Measurements from ENCODE around the gene PTX4. TPM values are rescaled to one million over a fixed set of nuclear protein-coding genes. Genes with fewer than 3 reads are reported as not detected.
"Not testable (repeated sequence)": the region's sequence is repeated elsewhere in the genome, so short reads cannot be mapped to it uniquely, and the experiment has no call there.

Gene PTX4
- total RNA-seq, 1 experiment from 2014 or later: 0.15 TPM

DNA sequence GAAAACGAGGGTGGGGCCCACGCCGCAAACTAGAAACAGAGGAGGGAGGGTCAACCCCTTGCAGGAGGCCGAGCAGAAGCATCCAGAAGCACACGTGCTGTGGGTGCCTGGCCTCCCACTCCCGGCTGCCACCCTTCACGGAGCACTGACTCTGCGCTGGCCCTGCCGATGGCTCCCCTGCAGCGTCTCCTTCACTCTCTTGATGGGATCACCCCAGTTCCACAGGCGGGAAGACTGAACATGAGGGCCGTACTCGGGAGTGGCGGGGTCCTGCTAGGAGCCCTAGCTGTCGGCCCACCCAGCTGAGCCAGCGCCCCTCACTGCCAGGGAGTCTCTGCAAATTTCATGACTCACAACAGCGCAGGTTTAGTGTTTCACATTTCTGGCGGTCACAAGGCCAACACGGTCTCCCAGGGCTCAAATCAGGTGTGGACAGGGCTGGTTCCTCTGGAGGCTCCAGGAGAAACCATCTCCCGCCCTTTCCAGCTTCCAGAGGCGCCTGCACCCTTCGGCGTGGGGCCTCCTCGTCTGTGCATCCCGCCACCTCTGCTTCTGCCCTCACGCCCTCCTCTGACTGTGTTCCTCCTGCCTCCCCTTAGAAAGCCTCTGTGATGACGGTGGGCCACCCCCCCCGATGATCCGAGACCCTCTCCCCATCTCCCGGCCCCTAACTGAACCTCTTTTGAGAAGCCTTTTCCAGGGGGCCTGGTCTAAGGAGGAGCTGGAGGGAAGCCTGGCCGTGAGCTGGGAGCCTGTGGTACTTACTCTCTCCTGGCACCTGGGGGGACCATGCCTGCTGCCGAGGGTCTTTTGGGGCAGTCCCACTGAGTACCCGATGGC is 2.0 kb downstream of the PTX4 start:
- no peak for DNase-seq (ENCODE audit: low spot score)

DNA sequence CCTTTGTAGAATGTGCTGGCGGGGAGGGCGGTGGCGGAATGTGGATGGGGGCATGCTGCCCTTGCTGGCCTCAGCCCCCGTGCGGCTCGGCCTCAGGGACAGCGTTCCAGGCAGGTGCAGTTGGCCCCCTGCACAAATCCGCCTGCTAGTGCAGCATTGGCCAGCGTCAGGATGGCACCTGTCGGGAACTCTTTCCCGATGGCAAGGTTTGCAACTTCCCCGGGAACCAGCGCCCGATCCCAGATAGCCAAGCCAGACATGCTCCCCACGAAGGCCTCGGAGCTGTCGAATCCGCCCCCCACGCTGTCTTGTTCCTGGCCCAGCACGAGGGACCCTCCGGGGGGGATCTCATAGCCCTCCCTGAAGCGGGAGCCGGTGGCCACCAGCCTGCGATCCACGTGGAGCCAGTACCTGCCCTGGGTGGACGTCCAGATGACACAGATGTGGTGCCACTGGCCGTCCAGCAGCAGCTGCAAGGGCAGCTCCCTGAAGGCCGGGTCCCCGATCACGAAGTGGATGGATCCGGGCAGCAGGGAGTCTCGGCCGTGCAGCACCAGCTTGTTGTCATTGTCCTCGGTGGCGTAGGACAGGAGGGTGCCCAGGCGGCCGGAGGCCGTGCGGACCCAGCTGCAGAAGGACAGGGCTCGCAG is 2.8 kb downstream of the PTX4 start:
- no peak for DNase-seq (ENCODE audit: low spot score)

DNA sequence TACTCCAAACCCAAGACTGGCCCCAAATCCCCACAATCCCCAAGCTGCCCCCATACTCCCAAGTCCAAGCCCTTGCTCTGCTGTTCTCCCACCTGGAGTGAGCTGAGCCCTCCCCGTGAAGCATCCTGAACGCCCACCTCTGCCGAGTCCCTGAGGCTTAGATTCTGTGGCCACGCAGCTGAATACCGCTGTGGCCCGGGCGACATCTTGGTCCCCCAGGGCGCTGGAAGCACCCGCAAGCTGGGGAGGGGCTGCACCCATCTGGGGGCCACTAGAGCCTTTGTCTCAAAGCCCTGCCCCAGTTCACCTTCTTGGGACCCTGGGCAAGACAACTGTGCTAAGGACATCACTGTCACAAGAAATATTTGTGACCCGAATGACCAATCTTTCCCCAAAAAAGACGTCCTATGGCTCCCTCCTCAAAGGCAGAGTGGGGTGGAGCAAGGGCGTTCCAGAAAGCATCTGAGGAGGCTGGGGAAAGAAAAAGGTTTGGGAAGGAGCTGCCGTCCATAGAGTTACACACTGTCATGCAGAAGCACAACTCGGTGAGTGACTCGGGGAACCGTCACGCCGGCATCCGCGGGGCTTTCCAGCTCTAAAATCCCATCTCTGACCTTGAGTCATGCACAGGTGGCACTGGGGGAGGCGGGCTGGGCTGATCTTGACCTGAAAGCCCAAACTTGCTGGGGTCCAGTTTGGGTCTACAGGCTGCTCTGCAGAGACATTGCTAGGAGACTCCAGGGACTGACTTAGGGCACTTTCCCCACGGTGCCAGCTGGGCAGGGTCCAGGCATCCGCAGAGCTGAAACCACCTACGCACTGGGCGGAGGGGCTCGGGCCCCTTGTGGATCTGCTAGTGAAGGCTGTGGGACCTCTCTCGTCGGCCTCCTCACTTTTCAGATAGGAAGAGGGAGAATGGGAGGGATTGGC is 6.6 kb downstream of the PTX4 start:
- DNase-seq (ENCODE audit: low spot score): no peak

DNA sequence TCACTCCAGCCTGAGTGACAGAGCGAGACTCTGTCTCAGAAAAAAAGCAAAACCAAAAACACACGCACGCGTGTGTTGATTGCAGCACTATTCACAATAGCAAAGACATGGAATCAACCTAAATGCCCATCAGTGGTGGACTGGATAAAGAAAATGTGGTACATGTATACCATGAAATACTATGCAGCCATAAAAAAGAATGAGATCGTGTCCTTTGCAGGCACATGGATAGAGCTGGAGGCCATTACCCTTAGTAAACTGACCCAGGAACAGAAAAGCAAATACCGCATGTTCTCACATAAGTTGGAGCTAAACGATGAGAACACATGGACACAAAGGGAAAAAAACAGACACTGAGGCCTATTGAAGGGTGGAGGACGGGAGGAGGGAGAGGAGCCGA is 9.8 kb downstream of the PTX4 start:
- not testable (repeated sequence) for DNase-seq (ENCODE audit: low spot score)

DNA sequence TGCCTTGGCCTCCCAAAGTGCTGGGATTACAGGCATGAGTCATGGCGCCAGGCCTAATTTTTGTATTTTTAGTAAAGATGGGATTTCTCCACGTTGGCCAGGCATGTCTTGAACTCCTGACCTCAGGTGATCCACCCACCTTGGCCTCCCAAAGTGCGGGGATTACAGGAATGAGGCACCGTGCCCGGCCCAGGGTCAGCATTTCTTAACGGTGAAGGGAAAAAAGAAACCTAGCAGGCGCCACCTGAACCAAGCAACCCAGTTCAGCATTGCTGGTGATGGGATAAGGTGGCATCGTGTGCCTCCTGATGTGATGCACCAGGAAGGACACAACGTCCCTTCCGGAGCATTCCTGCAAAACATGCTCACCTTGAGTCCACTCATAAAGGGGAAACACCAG is 11.7 kb downstream of the PTX4 start:
- DNase-seq (ENCODE audit: low spot score): no peak

DNA sequence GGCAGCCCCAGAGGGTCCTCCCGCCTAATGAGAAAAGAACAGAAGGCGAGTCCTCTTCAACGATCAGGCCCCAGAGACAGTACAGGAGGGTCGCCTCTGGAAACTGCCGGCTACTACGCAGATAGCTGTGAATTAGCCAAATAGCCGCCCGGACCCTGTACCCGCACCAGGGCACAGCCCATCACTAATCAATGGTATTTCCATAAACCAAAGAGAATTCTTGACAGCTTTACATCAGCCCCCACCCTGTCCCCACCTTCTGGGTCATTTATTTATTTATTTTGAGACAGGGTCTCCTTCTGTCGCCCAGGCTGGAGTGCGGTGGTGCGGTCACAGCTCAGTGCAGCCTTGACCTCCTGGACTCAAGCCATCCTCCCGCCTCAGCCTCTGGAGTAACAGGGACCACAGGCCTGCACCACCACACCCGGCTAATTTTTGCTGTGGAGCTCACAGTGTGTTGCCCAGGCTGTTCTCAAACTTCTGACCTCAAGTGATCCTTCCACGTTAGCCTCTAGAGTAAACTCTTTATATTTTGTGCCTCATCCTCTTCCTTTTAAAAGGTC is 13.1 kb downstream of the PTX4 start:
- DNase-seq (ENCODE audit: low spot score): no peak

DNA sequence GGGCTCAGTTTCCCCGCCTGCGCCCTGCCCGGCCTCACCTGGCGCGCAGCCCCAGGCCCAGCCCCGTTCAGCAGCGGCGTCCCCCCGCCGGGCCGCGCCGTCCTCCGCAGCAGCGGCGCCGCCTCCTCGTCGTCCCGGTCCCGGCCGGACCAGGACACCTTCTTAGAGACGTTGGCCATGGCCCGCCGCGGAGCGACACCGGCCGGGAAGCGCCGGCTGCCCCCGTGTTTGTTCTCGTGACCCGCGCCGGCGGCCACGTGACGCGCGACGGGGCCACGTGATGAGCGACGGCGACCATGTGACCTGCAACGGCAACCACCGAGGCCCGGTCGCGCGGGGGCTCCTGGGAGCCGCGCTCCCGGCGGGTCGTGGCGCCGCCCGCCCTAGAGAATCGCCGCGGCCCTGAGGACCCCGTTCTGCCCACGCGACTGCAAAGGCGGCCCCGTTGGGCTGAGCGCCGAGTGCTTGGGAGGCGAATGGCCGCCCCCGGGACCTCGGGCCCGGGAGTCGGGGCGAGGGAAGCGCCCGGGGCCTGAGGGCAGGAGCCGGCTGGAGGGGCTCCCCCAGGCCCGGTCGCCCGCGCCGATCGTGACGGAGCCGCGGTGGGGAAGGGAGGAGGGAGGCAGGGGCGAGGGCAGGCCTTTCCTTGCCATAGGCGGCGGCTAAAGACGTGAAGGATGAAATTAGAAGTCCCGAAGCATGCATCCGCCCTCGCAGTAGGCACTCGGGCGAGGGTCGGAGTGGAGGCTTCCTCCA is 13.8 kb downstream of the PTX4 start, which contains the start of gene CLCN7:
Gene CLCN7, minus strand, starts transcription at position 233 of the 756 bp plus-strand sequence. Its CDS starts 54 bp downstream, at position 179.
- DNase-seq (ENCODE audit: low spot score): peak; percentile 76

DNA sequence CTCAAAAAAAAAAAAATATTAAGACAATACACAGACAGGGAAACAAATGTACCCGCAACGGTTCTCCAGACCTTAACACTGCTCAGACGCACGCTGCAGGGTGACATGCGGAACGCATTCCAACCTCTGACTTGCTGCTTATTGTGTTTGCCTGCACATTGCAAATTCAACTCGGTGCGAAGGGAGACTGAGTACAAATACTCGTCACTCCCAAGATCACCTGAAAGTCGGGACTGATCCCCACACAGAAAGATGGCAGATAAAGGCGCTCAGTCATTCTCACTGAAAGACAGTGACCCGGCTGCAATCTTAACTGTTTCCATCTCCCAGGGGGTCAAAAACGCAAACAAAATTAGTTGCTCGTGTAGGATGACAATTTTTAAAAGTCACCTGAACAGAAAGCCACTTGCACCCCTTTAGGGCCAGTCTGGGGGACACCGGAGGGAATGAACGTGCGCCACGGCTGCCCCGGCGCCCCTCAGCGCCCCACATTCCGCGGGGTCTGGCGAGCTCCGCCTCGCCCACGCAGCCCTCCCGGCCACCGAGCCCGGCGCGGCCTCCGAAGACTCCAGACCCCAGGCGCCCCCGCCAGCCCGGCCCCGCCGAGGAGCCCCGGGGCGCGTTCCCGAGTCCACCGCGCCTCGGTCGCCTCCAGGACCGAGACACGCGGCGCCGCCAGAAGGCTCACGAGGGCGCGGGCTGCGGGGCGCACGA is 14.5 kb downstream of the PTX4 start:
- DNase-seq (ENCODE audit: low spot score): no peak

DNA sequence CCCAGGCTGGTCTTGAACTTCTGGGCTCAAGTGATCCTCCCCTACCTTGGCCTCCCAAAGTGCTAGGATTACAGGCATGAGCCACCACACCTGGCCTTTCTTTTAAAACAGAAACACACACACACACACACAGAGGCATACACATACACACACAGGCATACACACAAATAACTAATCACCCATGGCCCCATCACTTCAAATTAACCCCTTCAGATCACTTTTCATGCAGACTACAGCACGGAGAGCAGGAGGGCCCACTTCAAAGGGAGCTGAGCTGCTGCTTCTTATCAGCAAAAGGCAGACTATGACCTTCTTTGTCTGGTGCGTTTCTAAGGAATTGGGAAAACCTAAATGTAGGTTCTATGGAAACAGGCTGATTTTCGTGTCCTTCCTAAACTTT is 15.8 kb downstream of the PTX4 start:
- DNase-seq (ENCODE audit: low spot score): no peak

DNA sequence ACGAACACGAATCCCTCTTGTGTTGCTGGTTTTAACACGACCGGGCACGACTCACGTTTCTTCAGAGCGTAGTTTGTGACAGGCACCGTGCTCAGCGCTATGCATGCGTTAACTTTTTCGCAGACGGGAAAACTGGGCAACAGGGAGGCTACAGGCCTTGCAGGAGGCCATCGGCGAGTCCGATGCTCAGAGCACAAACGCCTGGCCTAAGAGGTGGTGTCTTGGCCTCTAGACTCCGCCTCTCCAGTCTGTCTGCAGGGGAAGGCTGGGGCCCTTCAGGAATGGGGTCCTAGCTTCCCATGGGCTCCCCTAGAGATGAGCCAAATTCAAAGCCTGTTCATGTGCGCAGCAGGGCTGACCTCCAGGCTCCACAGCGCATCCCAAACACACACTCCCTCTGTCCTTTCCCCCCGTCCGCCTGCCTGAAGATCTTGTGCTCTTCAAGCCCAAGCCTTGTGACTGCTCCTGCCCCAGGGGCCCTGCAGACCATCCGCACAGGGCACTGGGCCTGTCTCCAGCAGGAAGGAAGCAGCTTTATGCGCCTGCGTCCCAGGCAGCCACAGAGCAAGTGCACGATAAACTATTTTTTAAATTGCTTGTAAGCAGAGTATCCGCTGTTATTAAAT is 17.1 kb downstream of the PTX4 start:
- no peak for DNase-seq (ENCODE audit: low spot score)

DNA sequence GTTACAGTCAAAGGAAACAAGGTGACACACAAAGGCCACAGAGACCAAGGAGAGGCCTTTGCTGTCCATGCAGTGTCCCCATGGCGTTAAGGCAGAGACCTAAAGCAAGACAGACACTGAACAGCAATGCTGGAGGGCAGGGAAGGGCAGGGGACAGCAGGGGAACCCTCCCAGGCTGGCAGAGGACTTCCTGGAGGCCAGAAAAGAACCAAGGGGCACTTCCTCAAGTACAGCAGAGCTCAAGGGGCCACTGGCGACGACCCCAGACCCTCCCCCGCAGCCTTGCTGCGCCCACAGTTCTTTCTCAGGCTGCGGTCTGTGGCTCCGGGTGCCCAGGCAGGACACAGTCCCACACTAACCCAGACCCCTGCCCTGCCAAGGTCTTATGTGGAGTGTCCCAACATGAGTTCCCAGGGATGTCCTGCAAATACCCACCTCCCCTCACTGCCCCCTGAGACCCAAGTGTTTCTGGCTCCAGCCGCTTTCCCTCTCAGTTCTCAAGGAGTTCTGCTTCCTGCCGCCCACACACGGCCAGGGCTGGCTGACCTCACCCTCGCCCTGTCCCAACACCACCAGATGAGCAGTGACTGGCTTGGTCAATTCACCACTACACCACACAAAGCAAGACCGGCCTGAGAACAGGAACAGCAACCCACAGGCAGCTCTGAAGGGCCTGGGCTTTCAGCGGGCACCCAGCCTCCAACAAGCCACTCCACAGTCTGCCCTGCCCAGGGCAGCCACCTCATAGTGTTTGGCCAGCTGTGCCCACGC is 18.1 kb downstream of the PTX4 start:
- no peak for DNase-seq (ENCODE audit: low spot score)

DNA sequence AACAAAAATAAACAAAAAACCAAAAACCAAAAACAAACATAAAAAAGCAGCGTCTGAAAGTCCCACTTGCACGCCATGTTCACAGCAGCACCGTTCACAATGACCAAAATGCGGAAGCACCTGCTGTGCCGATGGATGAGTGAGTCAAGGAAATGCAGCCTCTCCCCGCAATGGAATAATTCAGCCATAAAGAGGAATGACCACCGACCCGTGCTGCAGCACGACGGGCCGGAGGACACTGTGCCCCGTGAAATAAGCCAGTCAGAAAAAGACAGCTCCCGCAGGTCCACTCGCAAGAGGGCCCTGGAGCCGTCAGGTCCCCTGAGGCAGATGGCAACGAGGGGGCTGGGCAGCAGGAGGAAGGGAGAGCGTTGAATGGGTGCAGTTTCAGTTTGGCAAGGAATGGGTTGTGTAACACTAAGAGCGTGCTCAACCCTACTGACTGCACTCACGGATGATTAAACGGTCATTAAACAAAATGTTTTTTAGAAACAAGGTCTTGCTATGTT is 19.0 kb downstream of the PTX4 start:
- no peak for DNase-seq (ENCODE audit: low spot score)

DNA sequence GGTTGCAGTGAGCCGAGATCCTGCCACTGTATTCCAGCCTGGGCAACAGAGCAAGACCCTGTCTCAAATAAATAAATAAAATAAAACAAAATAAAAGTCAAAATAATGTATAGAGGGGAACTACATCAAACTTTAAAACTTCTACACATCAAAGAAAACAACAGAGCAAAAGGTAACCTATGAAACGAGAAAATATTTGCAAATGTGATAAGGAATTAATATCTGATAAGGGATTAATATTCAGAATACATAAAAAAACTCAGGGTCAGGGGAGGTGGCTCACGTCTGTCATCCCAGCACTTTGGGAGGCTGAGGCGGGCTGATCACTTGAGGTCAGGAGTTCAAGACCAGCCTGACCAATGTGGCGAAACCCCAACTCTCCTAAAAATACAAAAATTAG is 19.6 kb downstream of the PTX4 start:
- DNase-seq (ENCODE audit: low spot score): not testable (repeated sequence)

DNA sequence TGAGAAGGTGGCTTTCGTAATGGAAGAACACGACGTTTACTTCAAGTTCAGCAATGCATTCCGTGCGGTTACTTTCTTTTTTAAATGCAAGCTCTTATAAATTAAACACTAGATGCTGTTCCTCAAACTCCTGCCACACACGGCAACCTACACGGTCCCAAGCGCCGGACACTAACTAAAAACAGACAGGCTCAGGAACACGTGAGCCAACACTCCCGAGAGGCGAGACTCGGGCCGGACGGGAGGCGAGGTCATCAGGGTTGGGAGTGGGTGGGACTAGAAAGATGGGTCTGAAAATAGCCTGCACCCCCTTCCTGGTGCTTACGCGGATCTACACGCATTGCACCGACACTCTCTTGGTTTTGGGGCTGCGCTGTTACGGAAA is 20.3 kb downstream of the PTX4 start:
- DNase-seq (ENCODE audit: low spot score): no peak

DNA sequence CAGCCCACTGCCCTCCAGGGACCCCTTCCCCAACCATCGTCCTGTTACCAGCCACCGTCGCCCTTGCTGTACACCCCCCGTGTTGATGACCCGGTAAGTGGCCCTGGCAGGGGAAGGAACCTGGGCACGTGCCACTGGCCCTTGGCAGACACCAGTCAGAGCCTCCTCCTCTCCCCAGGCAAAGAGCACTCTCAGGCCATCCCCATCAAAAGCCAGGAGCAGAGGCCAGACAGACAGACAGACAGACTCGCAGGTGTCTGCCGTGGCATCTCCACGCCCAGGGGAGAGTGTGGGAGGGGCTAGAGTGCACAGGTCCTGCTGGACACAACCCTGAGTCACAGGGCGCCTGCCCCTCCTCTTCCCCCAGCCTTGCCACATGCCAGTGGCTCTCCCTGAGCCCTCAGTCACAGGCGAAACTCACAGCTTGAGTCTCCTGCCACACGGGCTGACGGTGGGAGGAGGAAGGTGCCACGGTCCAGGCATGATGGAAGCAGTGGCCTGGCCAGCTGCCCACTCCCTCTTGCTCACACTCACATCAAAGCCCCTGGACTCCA is 21.7 kb downstream of the PTX4 start:
- DNase-seq (ENCODE audit: low spot score): no peak

DNA sequence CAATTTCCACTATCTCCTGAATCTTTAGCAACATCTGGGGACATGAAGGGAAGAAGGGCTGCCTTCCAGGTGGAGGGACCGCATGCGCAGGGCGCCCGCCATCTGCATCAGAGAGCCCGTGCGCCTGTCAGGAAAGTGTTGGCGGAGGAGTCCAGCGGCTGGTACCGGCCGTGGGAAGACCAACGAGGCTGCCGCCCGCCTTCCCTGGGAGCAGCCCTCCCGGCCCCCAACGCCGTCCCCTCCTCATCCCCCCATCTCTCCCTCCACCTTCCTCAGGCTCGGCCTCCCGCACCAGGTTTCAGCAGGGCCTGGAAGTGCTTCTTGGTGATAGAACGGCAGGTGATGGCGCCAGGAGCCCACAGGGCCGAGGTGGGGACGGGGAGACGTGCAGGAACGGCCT is 22.7 kb downstream of the PTX4 start:
- no peak for DNase-seq (ENCODE audit: low spot score)

DNA sequence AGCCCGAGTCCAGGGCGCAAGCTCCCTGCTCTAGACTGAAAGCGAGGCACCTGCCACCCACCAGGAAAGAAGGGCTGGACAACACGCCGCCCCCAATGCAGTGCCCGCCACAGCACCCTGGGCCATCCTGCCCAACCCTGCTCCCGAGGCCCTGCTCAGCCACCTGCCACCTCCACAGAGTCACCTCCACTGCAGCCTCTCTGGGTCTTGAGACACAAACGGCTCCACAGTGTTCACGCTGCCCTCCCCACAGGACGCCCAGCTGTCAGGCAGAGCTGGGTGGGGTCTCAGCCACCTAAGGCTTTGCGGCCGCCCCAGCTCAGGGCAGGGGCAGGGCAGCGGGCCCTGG is 23.2 kb downstream of the PTX4 start:
- no peak for DNase-seq (ENCODE audit: low spot score)

DNA sequence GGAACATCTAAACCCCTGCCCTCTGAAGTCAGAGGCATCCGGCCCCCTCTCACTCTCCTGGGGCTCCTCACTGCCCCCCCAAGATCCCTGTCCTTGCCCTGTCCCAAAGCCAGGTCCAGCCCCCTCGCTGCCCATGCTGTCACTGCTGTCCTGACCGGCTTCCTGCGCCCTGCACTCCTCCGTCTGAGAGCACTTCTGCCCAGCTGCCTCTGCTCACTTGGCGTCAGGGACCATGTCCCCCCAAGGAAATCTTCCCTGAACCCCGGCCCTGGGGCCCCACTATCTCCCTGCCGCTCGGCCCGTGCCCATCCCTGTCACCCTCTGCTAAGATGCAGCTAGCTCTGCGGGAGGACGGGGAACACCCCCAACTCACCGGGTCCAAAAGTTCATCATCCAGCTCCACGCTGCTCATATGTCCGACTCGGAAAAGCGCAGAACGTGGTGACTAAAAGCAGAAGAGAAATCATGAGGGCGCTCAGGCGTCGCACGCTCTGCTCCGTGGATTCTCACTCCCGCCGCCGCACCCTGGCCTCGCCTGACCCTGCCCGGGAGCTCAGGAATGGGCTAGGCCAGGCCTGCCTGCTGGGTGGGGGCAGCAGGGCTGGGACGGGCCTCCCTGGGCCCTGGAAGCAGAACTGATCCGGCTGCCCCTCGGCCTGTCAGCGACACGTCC is 23.7 kb downstream of the PTX4 start:
- DNase-seq (ENCODE audit: low spot score): no peak
